SKM-1 treated with dmso at 0.1 percent for 144 hours (cell line): Measurements from ENCODE around the gene TUB.

ENCODE experiments used
- DNase-seq: peaks from one replicate; lab custom pipeline; 2025; ENCODE audit not compliant: unreplicated experiment; lab: John Stamatoyannopoulos, UW

Gene TUB

GRCh38 chr11:8105133-8105532 lies 24.1 kb downstream of the TUB start:
- no peak for DNase-seq

- DNase-seq = no peak
These were observed 24.7 kb downstream of the TUB start for GRCh38 chr11:8105666-8106065.

- no peak for DNase-seq
These were observed 25.7 kb downstream of the TUB start for GRCh38 chr11:8106679-8107078.

- no peak for DNase-seq
These were observed 26.6 kb downstream of the TUB start for GRCh38 chr11:8107642-8108041.

- DNase-seq = no peak
These were observed 27.4 kb downstream of the TUB start for GRCh38 chr11:8108421-8108820.

- DNase-seq = no peak
These were observed 28.7 kb downstream of the TUB start for GRCh38 chr11:8109675-8110074.

- DNase-seq = no peak
These were observed 29.4 kb downstream of the TUB start for GRCh38 chr11:8110396-8110795.

GRCh38 chr11:8111636-8112035 lies 30.6 kb downstream of the TUB start:
- no peak for DNase-seq

- no peak for DNase-seq
These were observed 41.3 kb downstream of the TUB start for GRCh38 chr11:8122173-8122764.

GRCh38 chr11:8126649-8127289 lies 45.8 kb downstream of the TUB start:
- DNase-seq = no peak

- no peak for DNase-seq
These were observed 46.4 kb downstream of the TUB start for GRCh38 chr11:8127447-8127846.

- DNase-seq = no peak
These were observed 57.5 kb downstream of the TUB start for GRCh38 chr11:8138526-8138925.

- no peak for DNase-seq
These were observed 68.7 kb downstream of the TUB start for GRCh38 chr11:8149726-8150125.
